ENCODE measurements around the gene GALNT13.

The GALNT13 gene

DNA sequence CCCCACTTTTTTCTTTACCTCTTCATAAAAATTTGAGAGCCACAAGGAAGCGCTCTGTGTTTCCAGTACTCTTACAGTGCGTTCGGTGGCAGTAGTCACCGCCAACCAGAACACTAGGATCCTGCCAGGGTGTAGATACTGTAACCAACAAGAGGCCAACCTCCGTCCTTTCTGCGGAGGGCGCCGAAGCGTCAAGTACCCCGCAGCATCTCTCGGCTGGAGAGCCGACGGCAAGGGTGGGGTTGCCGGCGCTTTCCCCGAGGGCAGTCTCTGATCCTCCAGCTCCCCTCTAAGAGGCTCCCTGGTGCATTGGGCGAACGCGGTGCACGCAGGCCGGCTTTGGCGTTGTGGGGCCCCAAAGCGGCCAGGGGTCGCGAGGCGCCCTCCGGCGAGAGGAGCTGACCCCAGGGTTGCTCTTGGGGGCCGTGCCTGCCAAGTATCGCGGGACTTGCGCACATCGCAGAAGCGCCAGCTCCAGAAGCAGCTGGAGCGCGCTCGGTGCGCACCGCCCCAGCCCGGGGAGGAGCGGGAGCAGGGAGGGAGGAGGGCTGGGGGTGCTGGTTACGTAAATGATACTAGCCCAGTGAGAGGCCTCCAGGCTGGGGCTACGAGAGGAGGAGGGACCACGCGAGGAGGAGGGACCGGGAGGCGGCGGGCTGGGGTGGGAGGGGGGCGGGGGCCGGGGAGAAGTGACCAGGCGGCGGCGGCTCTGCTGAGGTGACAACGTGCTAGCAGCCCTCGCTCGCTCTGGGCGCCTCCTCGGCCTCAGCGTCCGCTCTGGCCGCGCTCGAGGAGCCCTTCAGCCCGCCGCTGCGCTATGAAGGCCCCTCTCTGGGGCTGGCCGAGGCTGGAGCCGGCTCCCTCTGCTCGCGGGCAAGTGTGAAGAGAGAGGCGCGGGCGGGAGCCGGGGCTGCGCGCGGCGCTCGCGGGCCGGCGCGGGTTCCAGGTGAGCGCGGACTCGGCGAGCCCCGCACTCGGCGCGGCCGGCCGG is at the start of gene GALNT13:
GALNT13 (plus strand) TSS at position 692 of the 991 bp plus-strand sequence.
- DNase-seq: no peak

DNA sequence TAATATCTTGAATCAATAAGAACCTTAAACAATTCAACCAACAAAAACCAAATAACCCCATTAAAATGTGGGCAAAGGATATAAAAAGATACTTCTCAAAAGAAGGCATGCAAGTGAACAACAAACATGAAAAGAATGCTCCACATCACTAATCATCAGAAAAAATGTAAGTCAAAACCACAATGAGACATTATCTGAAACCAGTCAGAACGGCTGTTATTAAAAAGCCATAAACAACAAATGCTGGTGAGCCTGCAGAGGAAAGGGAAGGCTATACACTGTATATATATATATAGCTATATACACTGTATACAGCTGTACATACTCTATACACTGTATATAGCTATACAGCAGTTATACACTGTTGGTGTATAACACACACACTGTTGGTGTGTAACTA is 47.8 kb upstream of the GALNT13 start:
- no peak for DNase-seq

DNA sequence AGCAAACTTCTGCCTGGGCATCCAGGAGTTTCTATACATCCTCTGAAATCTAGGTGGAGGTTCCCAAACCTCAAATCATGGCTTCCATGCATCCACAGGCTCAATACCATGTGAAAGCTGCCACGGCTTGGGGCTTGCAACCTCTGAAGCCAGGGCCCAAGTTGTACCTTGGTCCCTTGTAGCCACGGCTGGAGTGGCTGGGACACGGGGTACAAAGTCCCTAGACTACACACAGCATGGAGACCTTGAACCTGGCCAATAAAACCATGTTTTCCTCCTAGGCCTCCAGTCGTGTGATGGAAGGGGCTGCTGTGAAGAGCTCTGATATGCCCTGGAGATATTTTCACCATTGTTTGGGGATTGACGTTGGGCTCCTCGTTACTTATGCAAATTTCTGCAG is 43.4 kb upstream of the GALNT13 start:
- no peak for DNase-seq

DNA sequence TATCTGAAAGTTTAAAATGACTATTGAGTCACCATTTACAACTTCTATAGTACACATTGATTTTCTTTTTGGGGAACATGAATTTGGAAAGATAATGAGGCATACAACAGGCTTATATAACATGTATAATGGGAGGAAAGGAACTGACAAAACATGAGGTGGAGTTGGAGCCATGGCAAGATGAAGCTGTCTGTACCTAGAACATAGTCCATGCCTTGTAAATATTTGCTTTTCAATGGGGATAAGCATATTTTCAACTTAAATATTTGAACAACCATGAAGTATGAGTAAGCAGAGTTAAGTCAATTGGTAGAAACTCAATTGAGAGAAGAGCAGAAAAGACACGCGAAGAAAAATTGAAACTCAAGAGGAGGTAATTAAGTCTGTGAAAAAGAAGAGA is 37.1 kb upstream of the GALNT13 start:
- no peak for DNase-seq

DNA sequence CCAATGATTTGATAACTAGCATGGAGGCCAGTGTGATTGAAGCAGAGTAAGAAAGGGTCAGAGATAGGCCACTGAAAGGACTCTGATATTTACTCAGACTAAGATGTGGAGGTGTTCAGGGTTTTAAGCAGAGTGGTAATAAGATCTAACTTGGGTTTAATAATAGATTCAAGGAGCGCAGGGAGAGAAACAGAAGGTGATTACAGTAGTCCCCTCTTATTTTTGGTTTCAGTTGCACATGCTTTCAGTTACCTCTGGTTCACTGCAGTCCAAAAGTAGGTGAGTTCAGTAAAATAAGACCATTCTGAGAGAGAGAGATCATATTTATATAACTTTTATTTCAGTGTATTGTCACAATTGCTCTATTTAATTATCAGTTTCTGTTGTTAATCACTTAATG is 13.5 kb upstream of the GALNT13 start:
- DNase-seq: no peak

DNA sequence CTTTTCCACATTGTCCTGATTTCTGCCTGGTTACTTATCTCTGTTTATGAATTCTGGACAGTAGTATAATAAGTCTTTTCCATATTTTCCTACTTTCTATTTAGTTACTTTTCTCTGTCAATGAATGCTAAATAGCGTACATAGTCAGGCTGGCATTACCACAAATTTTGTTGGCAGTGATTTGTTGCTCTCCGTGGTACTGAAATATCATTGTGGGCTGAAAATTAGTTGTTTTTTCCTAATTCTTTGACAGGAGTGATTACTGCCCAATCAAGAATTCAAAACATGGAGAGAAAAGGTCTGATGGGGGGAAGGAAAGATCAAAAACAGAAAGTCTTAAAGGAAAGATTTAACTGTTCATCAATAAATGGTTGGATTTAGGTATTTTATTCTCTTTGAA is 7.7 kb upstream of the GALNT13 start:
- no peak for DNase-seq

DNA sequence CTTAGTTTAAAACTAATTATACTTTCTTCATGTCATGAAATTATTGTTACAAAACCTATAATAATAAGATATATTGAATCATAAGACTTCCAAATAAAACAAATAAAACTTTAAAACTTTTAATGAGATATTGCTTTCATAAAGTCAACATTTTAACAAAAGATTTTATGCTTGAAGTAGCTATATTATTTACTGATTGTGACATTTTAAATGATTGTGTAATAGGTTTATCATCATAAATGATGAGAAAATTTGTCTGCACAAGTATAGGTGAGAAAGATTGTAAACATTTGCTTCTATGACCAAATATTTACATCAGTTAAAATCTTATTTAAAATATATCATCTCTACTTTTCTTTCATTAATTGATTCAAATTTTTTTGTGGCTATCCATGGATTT is 5.1 kb upstream of the GALNT13 start:
- no peak for DNase-seq

DNA sequence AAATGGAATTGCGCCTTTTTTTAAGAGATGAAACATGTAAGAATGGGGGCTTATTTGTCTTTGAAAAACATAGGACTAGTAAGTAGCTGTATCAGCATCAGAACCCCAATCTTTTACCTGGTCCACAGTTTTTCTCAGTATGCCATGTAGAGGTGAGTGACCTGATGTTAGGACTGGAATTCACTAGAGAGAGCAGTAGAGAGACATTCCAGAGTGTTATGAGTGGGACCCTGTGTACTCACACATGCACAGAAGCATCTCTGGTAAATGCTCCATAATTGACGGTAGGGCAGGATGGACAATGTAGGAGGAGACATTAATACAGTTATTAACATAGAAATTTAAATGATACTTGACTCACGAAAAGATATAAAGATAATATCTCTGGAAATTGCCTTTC is 1.4 kb upstream of the GALNT13 start:
- DNase-seq: no peak

DNA sequence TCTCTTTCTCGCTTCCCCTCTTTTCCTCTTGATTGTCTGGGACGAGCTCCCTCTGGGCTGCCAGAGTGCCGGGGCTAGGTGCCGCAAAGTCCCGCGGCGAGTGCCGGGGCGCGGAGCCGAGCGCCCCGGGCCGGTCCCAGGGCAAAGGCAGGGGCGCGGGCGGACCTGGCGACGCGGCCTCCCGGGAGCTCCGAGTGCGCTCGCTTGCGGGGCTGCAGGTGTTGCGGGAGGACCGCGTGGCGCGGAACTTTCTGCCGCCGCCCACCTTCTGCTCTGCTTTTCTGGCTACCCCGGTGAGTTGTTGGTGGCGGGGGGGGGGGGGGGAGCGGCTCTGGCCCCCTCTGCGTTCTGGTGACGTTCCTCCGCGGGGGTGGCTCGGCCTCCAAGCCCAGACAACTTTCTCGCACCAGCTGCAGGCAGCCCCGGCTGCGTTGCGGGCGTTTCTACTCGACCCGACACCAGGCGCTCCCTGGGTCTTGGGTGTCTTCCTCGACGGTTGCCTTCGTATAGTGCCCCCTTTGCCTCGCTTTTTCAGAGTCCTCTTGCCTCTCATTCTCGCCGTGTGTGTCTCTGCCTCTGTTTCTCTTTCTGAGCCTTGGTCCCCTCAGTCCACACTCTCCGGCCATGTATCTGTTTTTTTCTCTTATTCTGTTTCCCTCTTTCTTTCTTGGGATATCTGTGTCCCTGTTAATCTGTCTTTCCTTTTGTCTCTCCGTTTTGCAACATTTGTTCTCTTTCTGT is 759 bp downstream of the GALNT13 start:
- DNase-seq: no peak

DNA sequence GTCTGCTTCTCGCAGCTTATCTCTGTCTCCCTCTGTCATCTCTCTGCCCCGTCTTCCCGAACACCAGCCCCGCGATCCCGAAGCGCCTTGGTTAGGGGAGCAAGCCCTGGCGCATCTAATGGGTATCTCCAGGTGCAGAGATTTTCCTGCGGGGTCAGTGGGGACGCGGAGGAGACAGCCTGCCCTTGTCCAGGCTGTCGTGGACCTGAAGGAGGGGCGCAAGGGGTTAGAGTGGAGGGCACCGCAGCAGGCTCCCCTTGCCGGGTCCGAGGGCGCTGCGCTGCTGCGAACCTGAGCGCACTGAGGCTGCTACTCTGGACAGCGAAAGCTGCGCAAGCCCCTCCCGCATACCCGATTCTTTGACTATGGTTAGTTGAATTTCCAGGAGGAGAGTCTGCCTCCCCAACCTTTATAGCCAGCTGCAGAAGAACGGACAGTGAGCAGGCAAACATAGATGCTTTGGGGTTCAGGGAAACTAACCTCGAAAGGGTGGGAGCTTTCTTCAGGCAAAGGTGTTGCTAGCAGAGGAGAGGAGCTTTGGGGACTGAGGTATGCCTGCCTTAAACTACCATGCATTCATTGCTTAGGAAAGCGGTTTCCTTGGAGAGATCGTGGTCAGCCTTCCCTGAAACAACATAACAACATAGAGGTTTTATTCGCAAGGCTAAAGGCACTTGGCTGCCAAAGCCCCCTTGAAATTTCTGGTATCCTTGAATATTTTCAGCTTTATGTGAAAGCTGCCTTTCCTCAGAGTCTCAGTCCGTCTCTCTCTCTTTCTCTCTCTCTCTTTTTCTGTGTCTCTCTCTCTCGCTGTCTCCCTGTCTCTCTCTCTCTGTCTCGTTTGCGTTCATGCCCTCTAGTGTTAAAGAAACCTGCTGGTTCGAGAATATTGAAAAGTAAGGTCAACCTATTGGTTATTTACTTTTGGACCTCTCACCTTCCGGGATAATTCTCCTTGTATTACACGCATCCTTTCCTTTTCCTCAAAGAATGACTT is 1.6 kb downstream of the GALNT13 start:
- DNase-seq: no peak

DNA sequence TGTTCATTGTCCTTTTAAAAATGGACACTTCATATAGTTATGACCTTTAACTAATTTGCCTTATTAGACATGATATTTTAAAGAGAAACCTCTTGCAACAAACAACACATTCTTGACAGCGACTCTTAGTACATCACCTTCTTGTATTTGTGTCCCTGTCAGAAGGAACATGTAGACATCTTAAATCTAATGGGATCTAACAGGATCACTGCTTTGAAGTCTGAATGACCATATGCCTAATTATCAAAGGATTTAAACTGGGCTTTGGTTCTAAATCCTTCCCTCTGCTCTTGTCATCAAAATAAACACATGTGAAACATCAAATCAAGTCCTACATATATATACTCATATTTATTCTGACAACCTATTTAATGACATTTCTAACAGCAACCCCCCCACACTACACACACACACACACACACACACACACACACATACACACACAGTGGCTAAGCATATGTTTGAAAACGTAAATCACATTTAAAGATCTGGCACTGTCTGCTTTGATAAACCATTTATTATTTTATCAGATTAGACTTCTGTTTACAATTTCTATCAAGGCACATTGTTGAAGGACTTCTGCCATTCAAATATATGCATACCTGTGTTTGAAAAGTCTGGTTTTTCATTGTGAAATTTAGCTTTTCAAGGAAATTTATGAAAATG is 4.2 kb downstream of the GALNT13 start:
- no peak for DNase-seq

DNA sequence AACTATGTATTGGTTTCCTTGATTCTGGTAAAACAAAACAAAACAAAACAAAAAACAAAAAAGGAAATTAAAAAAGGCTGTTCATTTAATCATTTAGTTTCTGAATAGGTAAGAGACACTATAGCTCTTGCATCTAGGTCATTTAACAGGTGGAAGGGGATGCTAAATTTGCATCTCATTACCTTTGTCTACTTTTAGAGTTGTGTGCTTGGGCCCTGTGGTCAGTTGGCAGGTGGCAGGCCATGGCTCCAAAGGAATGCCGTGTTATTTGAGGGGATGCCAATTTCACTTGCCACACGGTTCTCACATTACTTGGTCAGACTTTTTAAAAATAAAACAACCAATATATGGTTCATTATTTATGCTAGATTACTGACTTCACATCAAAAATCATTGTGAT is 9.2 kb downstream of the GALNT13 start:
- no peak for DNase-seq

DNA sequence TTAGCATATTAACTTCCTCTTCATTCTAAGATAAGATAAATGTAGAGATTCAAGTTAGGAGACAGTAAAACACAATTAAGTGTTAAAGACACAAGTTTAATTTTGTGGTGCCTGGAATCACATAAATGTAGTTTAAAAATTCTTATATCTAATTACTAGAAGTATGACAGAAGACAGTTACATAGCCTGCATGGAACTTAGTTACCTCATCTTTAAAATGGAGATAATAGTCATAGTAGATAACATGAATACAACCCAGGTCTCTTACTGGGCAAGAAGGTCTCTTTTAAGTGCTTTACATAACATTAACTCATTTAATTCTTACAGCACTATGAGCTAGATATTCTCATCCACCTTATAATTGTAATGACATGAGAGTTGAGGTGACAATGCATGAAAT is 15.1 kb downstream of the GALNT13 start:
- DNase-seq: no peak

DNA sequence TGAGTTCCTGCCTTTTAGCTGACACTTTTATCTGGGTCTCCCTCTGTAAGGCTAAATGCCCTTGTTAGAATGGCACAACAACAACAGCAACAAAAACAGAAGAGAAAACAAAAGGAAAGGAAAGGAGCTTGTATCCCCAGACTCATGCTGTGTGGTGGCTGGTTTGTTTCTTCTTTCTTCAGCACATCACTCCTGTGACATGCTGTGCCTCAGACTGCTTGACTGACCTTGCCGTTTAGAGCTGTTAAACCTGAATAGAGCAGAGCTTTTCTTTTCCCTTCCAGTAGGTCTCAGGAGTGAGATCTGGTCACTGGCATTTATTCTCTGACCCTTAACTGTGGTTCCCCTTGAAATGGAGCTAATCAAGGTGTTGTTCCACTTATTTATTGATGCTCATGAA is 18.9 kb downstream of the GALNT13 start:
- no peak for DNase-seq

DNA sequence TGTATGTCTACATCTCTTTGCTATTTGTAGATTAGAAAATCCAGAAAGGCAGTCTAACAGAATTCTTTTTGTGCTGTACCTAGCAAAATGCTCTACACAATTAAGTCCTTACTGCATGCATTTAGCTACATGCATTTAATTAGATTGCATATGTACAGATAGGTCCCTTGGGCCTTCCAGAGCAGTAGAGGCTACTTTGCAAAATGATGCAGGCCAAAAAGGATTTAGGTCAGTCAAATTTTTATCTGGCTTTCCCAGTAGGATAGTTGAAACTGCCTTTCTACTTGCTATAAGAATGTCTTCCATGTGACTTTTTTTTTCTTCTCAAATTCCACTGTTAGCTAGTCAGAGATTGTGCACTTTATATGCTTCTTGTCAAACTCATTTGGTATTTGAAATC is 19.3 kb downstream of the GALNT13 start:
- DNase-seq: no peak

DNA sequence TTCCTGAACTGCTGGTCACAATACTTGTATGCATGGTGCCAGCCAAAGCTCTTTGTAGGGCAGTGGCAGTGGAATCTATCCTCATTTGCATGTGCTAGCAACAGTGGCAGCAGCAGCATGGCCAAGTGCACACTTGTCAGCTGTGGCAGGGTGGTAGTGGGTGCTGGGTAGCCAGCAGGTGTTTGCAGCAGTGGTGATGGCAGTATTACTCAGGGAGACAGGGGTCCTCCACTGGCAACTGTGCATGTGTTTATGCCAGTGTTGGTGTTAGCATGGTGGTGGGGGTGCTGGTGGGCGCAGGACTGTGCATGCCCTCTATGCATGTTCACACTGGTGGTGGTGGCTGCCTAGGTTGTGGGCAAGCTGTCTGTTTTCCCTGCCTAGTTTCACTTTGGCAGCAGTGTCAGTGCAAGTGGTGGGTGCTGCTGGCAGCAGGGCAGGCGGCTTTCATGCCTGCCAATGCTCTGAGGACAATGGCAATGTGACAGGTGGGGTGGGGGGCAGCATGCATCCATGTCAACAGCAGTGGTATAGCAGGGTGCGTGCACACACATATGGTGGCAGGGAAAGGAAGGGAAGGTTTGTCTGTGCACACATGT is 41.2 kb downstream of the GALNT13 start:
- DNase-seq: no peak

DNA sequence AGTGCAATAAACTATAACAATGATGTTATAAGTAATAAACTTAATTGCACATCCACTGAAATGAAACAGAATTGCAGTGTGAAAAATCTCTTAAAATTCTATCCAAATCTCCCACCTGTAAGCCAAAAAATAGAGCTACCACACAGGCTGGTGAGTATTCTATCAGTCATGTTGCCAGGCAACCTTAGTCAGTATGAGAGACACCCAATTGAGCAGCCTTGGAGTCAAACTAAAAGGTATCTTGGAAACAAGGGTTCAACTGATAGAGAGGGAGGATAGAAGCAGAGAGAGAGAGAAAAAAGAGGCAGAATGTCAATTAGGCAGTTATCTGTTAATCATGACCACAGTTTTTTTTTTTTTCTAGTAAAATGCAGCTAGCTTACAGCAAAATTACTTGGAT is 45.8 kb downstream of the GALNT13 start:
- no peak for DNase-seq

DNA sequence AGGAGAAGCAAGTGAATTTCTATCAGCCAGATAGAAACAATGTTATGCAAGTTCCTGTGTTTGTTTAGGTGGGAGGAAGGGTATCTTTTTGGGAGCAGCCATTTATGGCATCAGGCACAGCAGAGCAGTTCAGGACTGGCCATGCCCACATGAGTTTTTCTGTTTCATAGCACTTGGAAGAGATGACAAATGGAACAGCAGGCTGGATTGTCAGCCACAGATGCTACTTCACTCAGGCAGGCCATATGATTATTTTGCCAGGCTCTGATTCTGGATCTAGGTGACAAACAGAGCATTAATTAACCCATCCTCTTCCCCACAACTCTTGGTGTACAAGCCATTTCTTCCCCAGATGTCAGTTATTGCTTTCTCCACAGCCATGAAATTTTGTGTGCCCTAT is 63.8 kb downstream of the GALNT13 start:
- DNase-seq: no peak

DNA sequence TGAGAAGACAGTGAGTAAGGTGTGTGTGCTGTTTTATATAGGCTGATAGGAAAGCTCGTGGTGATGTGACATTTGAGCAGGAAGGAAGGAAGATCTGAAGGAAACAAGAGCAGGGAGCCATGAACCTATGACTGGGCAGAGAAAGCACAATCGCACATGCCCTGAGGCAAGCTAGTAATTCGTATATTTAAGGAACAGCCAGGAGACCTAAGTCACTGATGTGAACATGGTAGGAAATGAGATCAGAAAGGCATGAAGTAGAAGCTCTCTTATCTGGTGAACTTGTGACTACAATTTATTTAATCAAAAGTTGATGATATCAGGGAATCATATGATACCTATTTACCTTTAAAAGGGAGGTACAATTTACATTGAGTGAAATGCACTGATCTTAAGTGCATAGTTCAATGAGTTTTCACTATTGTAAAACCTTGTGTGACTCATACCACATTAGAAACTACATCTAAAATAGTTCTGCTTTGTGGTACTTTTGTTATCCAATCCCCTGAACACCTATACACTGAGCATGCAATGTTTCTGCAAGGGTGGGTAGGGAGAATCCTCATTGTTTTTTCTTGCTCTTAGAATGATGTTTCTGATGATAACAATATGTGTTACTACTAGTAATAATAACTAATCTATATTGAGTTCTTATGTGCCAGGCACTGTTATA is 67.5 kb downstream of the GALNT13 start:
- DNase-seq: no peak

DNA sequence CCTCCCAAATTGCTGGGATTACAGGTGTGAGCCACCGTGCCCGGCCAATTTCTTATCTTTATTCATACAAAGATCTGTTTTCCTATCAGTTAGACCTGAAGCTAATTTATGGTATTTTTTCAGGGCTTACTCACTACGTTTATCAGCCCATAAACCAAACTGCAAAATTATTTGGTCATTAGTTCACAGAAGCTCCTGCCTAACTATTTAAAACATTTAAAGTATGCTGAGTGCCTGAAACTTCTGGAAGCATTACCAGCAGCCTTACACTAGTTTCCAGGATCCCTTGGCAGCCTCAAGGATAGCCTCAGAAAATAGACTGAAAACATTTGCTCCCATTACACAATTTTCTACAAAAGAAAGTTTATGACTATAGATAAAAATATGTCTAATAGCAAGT is 68.8 kb downstream of the GALNT13 start:
- DNase-seq: no peak

DNA sequence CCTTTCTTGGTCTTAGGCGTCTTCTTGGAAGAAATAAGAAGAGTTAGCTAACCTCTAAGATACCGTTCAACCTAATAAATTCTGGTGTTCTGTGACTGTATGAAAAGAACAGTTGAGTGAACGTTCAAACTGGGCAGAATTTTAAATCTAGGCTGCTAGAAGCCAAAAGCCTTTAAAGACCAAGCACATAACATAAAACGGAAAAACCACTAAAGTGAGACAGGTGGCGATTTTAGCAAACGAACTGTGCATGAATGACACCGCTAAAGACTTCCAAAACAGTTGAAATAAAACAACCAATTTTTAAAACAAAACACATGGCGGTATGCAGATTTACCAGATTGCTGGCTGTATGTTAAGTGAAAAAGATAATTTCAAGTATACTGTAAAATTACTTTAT is 73.1 kb downstream of the GALNT13 start:
- no peak for DNase-seq

All from activated naive CD4-positive, alpha-beta T cell treated with Interleukin-2 at 50 U/mL for 16 hours (primary cell).